ENCODE measurements around the gene GPR65.

Gene GPR65

GRCh38 chr14:88043529-88044443, 38.9 kb downstream of the GPR65 start:
- DNase-seq: no peak

DNA sequence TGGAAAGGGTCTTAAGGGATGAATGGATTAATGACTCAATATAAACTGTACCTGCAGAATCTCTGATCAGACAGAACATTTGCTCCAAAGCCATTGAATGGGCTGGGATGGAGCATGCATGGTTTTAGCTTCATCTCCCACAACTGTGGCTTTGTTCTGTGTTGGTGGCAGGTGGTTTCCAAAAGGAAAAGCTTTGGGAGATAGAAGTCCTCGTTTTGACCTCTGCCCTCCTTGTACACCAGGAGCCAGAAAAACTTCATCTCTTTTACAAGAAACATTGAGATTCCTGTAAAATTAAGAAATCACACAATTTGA, 39.5 kb downstream of the GPR65 start:
- no peak for DNase-seq

DNA sequence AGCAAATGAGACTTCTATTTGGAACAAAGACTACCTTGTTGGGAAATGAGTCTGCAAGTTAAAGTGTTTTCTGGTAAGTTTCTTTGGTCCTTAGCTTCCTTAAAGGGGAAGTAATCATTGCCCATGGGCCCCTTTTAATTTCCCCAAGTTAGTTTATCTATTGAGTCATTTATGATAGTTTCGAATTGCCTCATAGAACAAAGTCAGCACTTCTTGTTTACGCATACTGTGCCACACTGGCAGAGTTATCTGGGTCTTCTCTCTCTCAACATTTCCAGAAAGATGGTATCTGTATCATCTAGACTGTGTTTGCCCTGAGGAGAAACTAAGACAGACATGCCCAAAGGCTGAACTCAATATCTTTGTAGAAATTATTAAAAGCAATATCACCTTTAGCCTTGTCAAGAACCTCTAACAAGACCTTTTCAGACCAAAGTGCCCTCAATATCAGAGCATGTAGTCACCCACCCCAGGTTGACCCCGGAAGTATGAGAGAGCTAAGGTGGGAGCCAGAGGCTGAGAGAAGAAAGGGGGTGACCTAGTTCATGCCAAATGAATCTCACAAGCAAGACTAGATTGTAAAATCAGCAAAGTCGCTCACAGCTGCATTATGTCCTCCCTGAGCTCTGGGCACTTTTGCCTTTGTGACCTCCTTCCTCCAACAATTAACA, 40.0 kb downstream of the GPR65 start:
- DNase-seq: no peak

- DNase-seq: no peak
These were observed 40.8 kb downstream of the GPR65 start for GRCh38 chr14:88045705-88046104.

- no peak for DNase-seq
These were observed 43.4 kb downstream of the GPR65 start for GRCh38 chr14:88048351-88048750.

DNA sequence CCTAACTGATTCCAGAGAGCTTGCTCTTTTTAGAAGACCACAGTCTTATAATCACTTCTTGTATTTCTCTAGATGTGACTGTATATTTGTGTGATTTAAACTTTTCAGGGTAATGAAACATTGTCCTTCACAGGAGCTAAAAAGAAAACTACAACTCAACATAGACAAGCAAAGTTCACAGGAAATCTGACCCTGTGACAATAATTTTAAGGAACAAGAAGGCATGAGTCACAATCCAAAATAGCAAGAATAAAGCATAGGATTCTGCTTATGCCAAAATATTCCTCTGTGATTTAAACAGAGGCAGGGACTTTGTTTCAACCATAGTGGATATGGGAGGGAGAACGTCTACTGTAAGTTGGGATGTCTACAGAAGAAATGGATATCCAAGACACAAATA, 44.3 kb downstream of the GPR65 start:
- DNase-seq: no peak

DNA sequence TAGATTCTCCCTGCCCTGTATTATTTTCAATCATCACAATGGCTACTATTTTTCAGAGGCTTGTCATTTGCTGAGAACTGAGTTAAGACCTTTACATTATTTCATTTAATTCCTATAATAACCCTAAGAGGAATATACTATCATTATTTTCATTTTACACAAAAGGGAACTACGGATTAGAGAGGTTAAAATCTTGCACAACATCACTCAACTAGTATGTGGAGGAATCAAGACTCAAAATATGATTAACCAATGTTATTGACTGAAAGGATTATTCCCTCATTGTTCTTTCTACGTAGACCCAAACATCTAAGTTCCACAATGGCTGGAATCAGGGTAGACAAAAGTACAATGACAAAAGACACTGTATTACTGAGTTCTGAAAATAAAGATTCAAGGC, 45.0 kb downstream of the GPR65 start:
- DNase-seq: no peak

DNA sequence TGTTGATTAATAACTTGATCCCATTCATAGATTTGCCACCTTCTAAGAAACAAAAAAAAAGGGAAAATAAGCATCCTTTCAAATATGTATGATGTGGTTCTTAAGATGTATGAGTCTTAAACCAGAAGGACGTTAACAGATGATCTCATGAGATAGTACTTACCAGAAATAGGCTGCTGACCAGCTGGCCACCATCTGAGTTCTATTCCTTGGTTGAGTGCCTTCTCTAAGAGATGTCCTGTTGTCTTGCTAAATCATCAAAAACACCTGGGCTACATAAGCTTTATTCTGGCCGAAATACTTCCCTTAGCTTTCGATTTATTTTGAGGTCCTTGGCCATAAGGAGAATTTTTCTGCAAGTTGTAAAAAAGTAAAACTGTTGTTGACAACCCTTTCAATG, 55.6 kb downstream of the GPR65 start:
- DNase-seq: no peak

DNA sequence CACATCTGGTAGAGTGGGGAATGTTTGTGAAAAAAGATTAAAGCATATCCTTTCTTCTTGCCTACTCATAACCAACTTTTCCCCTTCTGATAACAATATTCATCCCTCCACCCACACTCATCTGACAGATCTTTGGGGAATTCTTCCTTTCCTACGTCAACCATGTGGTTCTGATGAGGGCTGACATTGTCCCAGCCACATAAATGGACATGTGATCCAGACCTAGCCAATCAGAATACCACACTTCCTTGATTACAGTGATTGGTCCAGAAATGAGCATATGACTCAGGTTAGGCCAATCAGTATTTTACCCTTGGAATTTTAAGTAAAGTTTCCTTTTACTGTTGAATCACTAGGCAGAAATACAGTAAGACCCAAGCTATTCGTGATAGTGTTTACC, 58.9 kb downstream of the GPR65 start:
- DNase-seq: no peak
